ENCODE results near the gene FBXL17.

The FBXL17 gene

GRCh38 chr5:107813559-107813958 lies 568.3 kb downstream of the FBXL17 start:
- DNase-seq (ENCODE audit: insufficient read length, low spot score) (no peak), FAIRE-seq (no peak)
- TF ChIP-seq, protein P1, sequence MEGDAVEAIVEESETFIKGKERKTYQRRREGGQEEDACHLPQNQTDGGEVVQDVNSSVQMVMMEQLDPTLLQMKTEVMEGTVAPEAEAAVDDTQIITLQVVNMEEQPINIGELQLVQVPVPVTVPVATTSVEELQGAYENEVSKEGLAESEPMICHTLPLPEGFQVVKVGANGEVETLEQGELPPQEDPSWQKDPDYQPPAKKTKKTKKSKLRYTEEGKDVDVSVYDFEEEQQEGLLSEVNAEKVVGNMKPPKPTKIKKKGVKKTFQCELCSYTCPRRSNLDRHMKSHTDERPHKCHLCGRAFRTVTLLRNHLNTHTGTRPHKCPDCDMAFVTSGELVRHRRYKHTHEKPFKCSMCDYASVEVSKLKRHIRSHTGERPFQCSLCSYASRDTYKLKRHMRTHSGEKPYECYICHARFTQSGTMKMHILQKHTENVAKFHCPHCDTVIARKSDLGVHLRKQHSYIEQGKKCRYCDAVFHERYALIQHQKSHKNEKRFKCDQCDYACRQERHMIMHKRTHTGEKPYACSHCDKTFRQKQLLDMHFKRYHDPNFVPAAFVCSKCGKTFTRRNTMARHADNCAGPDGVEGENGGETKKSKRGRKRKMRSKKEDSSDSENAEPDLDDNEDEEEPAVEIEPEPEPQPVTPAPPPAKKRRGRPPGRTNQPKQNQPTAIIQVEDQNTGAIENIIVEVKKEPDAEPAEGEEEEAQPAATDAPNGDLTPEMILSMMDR (IDR thresholded peaks at IDR 0.05; ENCODE audit: insufficient read depth, missing control alignments): no peak

DNA sequence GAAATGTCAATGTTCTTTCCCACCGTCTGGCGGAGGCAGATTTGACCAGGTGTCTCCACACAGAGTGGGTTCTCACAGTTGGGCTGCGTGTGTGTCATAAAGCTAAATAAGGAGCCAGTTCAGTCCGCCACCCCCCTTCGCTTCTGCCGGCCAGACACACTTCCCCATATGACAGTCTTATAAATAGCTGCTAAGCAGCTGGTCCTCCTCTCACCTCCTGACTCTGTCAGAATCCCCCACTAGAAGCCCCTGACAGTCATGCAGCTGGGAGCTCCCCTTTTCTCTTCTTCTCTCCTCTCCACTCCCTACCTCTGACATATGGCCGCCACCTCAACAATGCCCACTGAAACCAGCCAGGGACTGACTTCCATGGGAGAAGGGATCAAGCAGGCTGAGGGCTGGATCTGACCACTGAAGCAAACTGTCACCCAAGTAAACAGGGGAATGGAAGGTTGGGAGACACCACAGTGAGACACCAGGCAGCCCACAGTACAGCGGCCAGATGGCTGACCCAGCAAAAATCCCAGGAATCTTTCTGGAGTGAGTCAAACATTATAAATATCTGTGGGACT lies 569.2 kb downstream of the FBXL17 start:
- TF ChIP-seq, protein P1 (IDR thresholded peaks at IDR 0.05; ENCODE audit: insufficient read depth, missing control alignments): no peak
- DNase-seq (ENCODE audit: insufficient read length, low spot score) (no peak), FAIRE-seq (no peak)

GRCh38 chr5:107809201-107810034 lies 572.5 kb downstream of the FBXL17 start:
- DNase-seq (ENCODE audit: insufficient read length, low spot score): no peak
- TF ChIP-seq, protein P1 (IDR thresholded peaks at IDR 0.05; ENCODE audit: insufficient read depth, missing control alignments): no peak
- no peak for FAIRE-seq

All from D721Med (cell line).